Esophagus muscularis mucosa (tissue), 4 donors: ENCODE results near the gene IPO11. TPM values are rescaled to one million over a fixed set of nuclear protein-coding genes. Genes with fewer than 3 reads are reported as not detected.
"Not testable (repeated sequence)": the region's sequence is repeated elsewhere in the genome, so short reads cannot be mapped to it uniquely, and the experiment has no call there.

ENCODE experiments used
- DNase-seq: peaks from one replicate; pipeline ENCODE4 v3.0.0-alpha.2; 2017; ENCODE audit errors: extremely low spot score
- H3K27ac ChIP-seq, 4 donors: fragments of 200-600 bp; sonication (generic); replicated peaks in 1 of 4; 1 replicate in 3 of 4; 2 replicates in 1 of 4; pipeline ENCODE4 v1.5.1; 2016 to 2019; ENCODE audit warnings: mild to moderate bottlenecking in 1 of 4
- H3K27me3 ChIP-seq, 4 donors: fragments of 200-600 bp; sonication (generic); one replicate each; pipeline versions ENCODE4 v1.5.1 to v1.6.0; 2016 to 2019
- H3K36me3 ChIP-seq, 4 donors: fragments of 200-600 bp; sonication (generic); one replicate each; pipeline ENCODE4 v1.5.1; 2016 to 2019
- H3K4me1 ChIP-seq, 4 donors: fragments of 200-600 bp; sonication (generic); one replicate each; pipeline ENCODE4 v1.5.1; 2016 to 2019
- H3K4me3 ChIP-seq, 4 donors: fragments of 200-600 bp; sonication (generic); 1 replicate in 2 of 4; 2 replicates in 2 of 4; pipeline ENCODE4 v1.5.1; 2016 to 2019; ENCODE audit warnings: mild to moderate bottlenecking in 4 of 4, moderate library complexity in 1 of 4
- H3K9me3 ChIP-seq, 4 donors: fragments of 200-600 bp; sonication (generic); 1 replicate in 3 of 4; 2 replicates in 1 of 4; pipeline ENCODE4 v1.5.1; 2016 to 2019
- EP300 ChIP-seq: sonication (generic); formaldehyde crosslinking; IDR thresholded peaks from one replicate; pipeline ENCODE4 v1.6.1; 2017; ENCODE audit warnings: antibody characterized with exemption
- POLR2A ChIP-seq: fragments of 450-650 bp; IDR thresholded peaks from one replicate; pipeline ENCODE4 v1.6.1; 2017; ENCODE audit warnings: antibody characterized with exemption, moderate library complexity, mild to moderate bottlenecking, low read depth
- POLR2AphosphoS5 ChIP-seq, 2 donors: sonication (generic); formaldehyde crosslinking; IDR thresholded peaks; one replicate each; pipeline ENCODE4 v1.6.1; 2017; ENCODE audit warnings: antibody characterized with exemption in 2 of 2
- WGBS: methylation state at CpG from one replicate; pipeline ENCODE4 v1.1.5; 2018; 5-methylcytosine and 5-hydroxymethylcytosine counted together
- intact Hi-C: fragments of 100-400 bp; cut with DNase I; formaldehyde crosslinking; loops from one replicate; pipeline ENCODE4 v1.15.1; 2023
- total RNA-seq, 4 donors: library from RNA; depleted of rRNA; stranded (reverse); fragments of >200 nt; gene quantifications; one replicate each; pipeline versions ENCODE4 v1.1.0 to v1.2.1, GENCODE V29; 2016
- TF ChIP-seq, protein P1 (sequence below), 3 experiments: fragments of 200-600 bp in 2 of 3; fragments of 450-650 bp in 1 of 3; sonication (generic) in 2 of 3; IDR thresholded peaks; one replicate each; pipeline ENCODE4 v1.5.1; 2017 to 2019; ENCODE audit warnings: antibody characterized with exemption in 3 of 3, mild to moderate bottlenecking in 2 of 3, moderate library complexity in 1 of 3

The IPO11 gene
- total RNA-seq, 4 donors from 2014 or later = 14.8 to 19.6 (median 18.3) TPM

DNA sequence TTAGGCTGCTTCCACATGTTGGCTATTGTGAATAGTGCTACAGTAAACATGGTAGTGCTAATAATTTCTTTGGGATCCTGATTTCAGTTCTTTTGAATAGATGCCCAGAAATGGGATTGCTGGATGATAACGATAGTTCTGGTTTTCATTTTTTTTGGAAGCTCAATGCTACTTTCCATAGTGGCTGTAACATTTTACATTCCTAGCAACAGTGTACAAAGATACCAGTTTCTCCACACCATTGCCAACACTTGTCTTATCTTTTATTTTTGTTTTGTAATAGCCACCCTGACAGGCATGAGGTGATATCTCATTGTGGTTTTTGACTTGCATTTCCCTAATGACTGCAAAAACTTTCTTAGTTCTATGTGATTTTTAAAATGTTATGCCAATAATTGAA, 97.2 kb downstream of the IPO11 start:
- Histone ChIP-seq H3K27me3 (no peaks in the 10 kb centered on the region), H3K9me3 (no peaks in the 10 kb centered on the region), H3K36me3 (peaks cover 7 to 28% (median 16%) of the 10 kb centered on the region in 4 donors), H3K4me1 (peaks cover 0 to 4% (median 0%) of the 10 kb centered on the region in 4 donors), H3K4me3 (no peak overlapping the region), H3K27ac (no peak overlapping the region)
- TF ChIP-seq EP300 (no peak), POLR2AphosphoS5 (IDR thresholded peaks at IDR 0.05) (no peak), POLR2A (no peak)
- TF ChIP-seq, protein P1, sequence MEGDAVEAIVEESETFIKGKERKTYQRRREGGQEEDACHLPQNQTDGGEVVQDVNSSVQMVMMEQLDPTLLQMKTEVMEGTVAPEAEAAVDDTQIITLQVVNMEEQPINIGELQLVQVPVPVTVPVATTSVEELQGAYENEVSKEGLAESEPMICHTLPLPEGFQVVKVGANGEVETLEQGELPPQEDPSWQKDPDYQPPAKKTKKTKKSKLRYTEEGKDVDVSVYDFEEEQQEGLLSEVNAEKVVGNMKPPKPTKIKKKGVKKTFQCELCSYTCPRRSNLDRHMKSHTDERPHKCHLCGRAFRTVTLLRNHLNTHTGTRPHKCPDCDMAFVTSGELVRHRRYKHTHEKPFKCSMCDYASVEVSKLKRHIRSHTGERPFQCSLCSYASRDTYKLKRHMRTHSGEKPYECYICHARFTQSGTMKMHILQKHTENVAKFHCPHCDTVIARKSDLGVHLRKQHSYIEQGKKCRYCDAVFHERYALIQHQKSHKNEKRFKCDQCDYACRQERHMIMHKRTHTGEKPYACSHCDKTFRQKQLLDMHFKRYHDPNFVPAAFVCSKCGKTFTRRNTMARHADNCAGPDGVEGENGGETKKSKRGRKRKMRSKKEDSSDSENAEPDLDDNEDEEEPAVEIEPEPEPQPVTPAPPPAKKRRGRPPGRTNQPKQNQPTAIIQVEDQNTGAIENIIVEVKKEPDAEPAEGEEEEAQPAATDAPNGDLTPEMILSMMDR (IDR thresholded peaks at IDR 0.05) = no peak
- no peak for DNase-seq
- 63% methylated on average over 1 of the region's 1 CpG for WGBS
- intact Hi-C loops = no loop called here

GRCh38 chr5:62513085-62513484, 100.5 kb downstream of the IPO11 start:
- whole genome bisulfite sequencing = no CpG with 5 or more reads among the region's 28 CpGs
- intact Hi-C loops, H3K4me1 ChIP-seq, DNase-seq, H3K27me3 ChIP-seq, H3K4me3 ChIP-seq, H3K9me3 ChIP-seq, H3K27ac ChIP-seq: not testable (repeated sequence)
- peaks cover 7 to 40% (median 17%) of the 10 kb centered on the region in 4 donors for H3K36me3 ChIP-seq

DNA sequence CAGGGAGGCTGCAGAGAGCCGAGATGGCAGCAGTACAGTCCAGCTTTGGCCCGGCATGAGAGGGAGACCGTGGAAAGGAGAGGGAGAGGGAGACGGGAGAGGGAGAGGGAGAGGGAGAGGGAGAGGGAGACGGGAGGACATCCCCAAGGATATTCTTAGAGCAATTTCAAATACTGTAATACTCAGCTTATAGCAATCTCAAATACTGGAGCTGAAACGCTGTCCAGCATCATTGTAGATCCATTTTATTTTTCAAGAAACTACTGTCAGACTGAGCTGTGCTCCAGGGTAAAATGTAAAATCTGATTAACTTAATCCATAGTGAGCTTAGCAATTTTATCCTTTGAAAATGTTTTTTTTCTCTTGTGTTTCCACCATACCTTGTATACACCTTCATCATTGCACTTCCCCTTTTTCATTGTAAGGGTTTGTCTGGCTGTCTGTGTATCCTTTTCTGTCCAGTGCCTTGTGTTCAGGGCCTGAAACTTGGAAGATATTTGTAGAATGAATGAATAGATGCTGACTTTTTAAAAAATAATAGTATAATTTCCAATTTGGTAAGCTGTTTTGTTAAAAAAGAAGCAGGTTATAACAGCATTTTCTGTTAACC, 102.1 kb downstream of the IPO11 start:
- no peaks in the 10 kb centered on the region for H3K27me3 ChIP-seq
- H3K27ac ChIP-seq = no peak overlapping the region
- peaks cover 3 to 39% (median 13%) of the 10 kb centered on the region in 4 donors for H3K36me3 ChIP-seq
- no peak overlapping the region for H3K4me3 ChIP-seq
- 86% methylated on average over 6 of the region's 6 CpGs for WGBS
- peaks cover 0 to 1% (median 0%) of the 10 kb centered on the region in 4 donors for H3K4me1 ChIP-seq
- H3K9me3 ChIP-seq = no peaks in the 10 kb centered on the region
- intact Hi-C loops = no loop called here
- DNase-seq = no peak
- TF ChIP-seq POLR2AphosphoS5 (IDR thresholded peaks at IDR 0.05) = no peak
- TF ChIP-seq POLR2A = no peak
- TF ChIP-seq, protein P1 (IDR thresholded peaks at IDR 0.05) = no peak
- TF ChIP-seq EP300 = no peak

DNA sequence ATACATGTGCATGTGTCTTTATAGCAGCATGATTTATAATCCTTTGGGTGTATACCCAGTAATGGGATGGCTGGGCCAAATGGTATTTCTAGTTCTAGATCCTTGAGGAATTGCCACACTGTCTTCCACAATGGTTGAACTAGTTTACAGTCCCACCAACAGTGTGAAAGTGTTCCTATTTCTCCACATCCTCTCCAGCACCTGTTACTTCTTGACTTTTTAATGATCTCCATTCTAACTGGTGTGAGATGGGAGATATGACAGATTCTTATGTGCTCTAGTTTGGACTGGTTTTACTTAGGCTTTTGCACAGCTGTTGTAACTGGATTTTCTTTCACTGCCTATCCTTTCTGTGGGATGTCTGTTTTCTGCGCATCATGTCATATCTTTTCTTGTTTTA, 108.2 kb downstream of the IPO11 start:
- DNase-seq, H3K9me3 ChIP-seq, H3K4me1 ChIP-seq, H3K27me3 ChIP-seq, H3K4me3 ChIP-seq, H3K27ac ChIP-seq, intact Hi-C loops: not testable (repeated sequence)
- H3K36me3 ChIP-seq = peaks cover 0 to 46% (median 9%) of the 10 kb centered on the region in 4 donors
- WGBS = 96% methylated on average over 1 of the region's 1 CpG

GRCh38 chr5:62521319-62521718, 108.8 kb downstream of the IPO11 start:
- H3K27ac ChIP-seq = no peak overlapping the region
- intact Hi-C loops = no loop called here
- TF ChIP-seq, protein P1 (IDR thresholded peaks at IDR 0.05) = no peak
- TF ChIP-seq POLR2AphosphoS5 (IDR thresholded peaks at IDR 0.05) (no peak), POLR2A (no peak), EP300 (no peak)
- H3K4me1 ChIP-seq = no peaks in the 10 kb centered on the region
- WGBS = 69% methylated on average over 2 of the region's 2 CpGs
- peaks cover 0 to 41% (median 7%) of the 10 kb centered on the region in 4 donors for H3K36me3 ChIP-seq
- no peak overlapping the region for H3K4me3 ChIP-seq
- H3K9me3 ChIP-seq = no peaks in the 10 kb centered on the region
- DNase-seq = no peak
- H3K27me3 ChIP-seq = no peaks in the 10 kb centered on the region

- TF ChIP-seq, protein P1 (IDR thresholded peaks at IDR 0.05) = no peak
- H3K27me3 ChIP-seq = no peaks in the 10 kb centered on the region
- no peak overlapping the region for H3K27ac ChIP-seq
- 100% methylated on average over 1 of the region's 1 CpG for WGBS
- no peak overlapping the region for H3K4me3 ChIP-seq
- no peaks in the 10 kb centered on the region for H3K4me1 ChIP-seq
- peaks cover 0 to 27% (median 2%) of the 10 kb centered on the region in 4 donors for H3K36me3 ChIP-seq
- no peaks in the 10 kb centered on the region for H3K9me3 ChIP-seq
- intact Hi-C loops = no loop called here
- no peak for DNase-seq
These were observed 110.2 kb downstream of the IPO11 start for GRCh38 chr5:62522811-62523210.
